Esophagus muscularis mucosa (tissue), 4 donors: ENCODE measurements around the gene YARS1. TPM values are rescaled to one million over a fixed set of nuclear protein-coding genes. Genes with fewer than 3 reads are reported as not detected.
A peak's percentile ranks its signal among the peaks of the same experiment; 100 is the strongest.

ENCODE experiments used
- DNase-seq: peaks from one replicate; pipeline ENCODE4 v3.0.0-alpha.2; 2017; ENCODE audit errors: extremely low spot score
- H3K27ac ChIP-seq, 4 donors: fragments of 200-600 bp; sonication (generic); replicated peaks in 1 of 4; 1 replicate in 3 of 4; 2 replicates in 1 of 4; pipeline ENCODE4 v1.5.1; 2016 to 2019; ENCODE audit warnings: mild to moderate bottlenecking in 1 of 4
- H3K27me3 ChIP-seq, 4 donors: fragments of 200-600 bp; sonication (generic); one replicate each; pipeline versions ENCODE4 v1.5.1 to v1.6.0; 2016 to 2019
- H3K36me3 ChIP-seq, 4 donors: fragments of 200-600 bp; sonication (generic); one replicate each; pipeline ENCODE4 v1.5.1; 2016 to 2019
- H3K4me1 ChIP-seq, 4 donors: fragments of 200-600 bp; sonication (generic); one replicate each; pipeline ENCODE4 v1.5.1; 2016 to 2019
- H3K4me3 ChIP-seq, 4 donors: fragments of 200-600 bp; sonication (generic); 1 replicate in 2 of 4; 2 replicates in 2 of 4; pipeline ENCODE4 v1.5.1; 2016 to 2019; ENCODE audit warnings: mild to moderate bottlenecking in 4 of 4, moderate library complexity in 1 of 4
- H3K9me3 ChIP-seq, 4 donors: fragments of 200-600 bp; sonication (generic); 1 replicate in 3 of 4; 2 replicates in 1 of 4; pipeline ENCODE4 v1.5.1; 2016 to 2019
- EP300 ChIP-seq: sonication (generic); formaldehyde crosslinking; IDR thresholded peaks from one replicate; pipeline ENCODE4 v1.6.1; 2017; ENCODE audit warnings: antibody characterized with exemption
- POLR2A ChIP-seq: fragments of 450-650 bp; IDR thresholded peaks from one replicate; pipeline ENCODE4 v1.6.1; 2017; ENCODE audit warnings: antibody characterized with exemption, moderate library complexity, mild to moderate bottlenecking, low read depth
- POLR2AphosphoS5 ChIP-seq, 2 donors: sonication (generic); formaldehyde crosslinking; IDR thresholded peaks; one replicate each; pipeline ENCODE4 v1.6.1; 2017; ENCODE audit warnings: antibody characterized with exemption in 2 of 2
- WGBS: methylation state at CpG from one replicate; pipeline ENCODE4 v1.1.5; 2018; 5-methylcytosine and 5-hydroxymethylcytosine counted together
- intact Hi-C: fragments of 100-400 bp; cut with DNase I; formaldehyde crosslinking; loops from one replicate; pipeline ENCODE4 v1.15.1; 2023
- total RNA-seq, 4 donors: library from RNA; depleted of rRNA; stranded (reverse); fragments of >200 nt; gene quantifications; one replicate each; pipeline versions ENCODE4 v1.1.0 to v1.2.1, GENCODE V29; 2016
- TF ChIP-seq, protein P1 (sequence below), 3 experiments: fragments of 200-600 bp in 2 of 3; fragments of 450-650 bp in 1 of 3; sonication (generic) in 2 of 3; IDR thresholded peaks; one replicate each; pipeline ENCODE4 v1.5.1; 2017 to 2019; ENCODE audit warnings: antibody characterized with exemption in 3 of 3, mild to moderate bottlenecking in 2 of 3, moderate library complexity in 1 of 3

Gene YARS1
- total RNA-seq, 4 donors from 2014 or later, result 34.1 to 55.7 (median 38.8) TPM

DNA sequence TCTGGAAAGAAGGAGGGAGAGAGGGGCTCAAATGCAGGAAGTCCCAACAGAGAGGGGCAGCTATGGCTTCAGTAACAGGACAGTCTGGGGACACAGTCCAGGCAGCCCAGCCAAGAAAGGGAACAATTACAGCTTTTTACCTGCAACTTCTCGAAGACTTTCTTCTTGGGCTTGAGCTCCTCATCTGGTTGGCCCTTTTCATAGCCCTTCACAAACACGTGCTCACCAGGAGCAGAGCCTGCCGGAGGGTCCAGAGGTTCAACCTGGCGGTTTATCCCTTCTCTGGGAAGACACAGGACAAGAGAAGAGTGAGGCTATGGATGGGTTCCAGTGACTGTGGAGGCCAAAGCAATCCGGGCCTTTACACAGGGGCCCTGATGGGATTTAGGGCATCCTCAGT, 37.9 kb downstream of the YARS1 start:
- Histone ChIP-seq H3K27me3 (no peaks in the 10 kb centered on the region), H3K9me3 (no peaks in the 10 kb centered on the region), H3K27ac (no peak overlapping the region), H3K4me3 (no peak overlapping the region), H3K36me3 (peaks cover 49 to 100% (median 97%) of the 10 kb centered on the region in 4 donors), H3K4me1 (peaks cover 0 to 12% (median 10%) of the 10 kb centered on the region in 4 donors)
- DNase-seq, result no peak
- WGBS, result 90% methylated on average over 2 of the region's 5 CpGs
- no peak for TF ChIP-seq POLR2AphosphoS5 (IDR thresholded peaks at IDR 0.05)
- no peak for TF ChIP-seq EP300
- TF ChIP-seq, protein P1, sequence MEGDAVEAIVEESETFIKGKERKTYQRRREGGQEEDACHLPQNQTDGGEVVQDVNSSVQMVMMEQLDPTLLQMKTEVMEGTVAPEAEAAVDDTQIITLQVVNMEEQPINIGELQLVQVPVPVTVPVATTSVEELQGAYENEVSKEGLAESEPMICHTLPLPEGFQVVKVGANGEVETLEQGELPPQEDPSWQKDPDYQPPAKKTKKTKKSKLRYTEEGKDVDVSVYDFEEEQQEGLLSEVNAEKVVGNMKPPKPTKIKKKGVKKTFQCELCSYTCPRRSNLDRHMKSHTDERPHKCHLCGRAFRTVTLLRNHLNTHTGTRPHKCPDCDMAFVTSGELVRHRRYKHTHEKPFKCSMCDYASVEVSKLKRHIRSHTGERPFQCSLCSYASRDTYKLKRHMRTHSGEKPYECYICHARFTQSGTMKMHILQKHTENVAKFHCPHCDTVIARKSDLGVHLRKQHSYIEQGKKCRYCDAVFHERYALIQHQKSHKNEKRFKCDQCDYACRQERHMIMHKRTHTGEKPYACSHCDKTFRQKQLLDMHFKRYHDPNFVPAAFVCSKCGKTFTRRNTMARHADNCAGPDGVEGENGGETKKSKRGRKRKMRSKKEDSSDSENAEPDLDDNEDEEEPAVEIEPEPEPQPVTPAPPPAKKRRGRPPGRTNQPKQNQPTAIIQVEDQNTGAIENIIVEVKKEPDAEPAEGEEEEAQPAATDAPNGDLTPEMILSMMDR (IDR thresholded peaks at IDR 0.05), result no peak
- TF ChIP-seq POLR2A, result no peak
- intact Hi-C loops, result loop anchor here (10.0 kb wide), 1 partner anchor 264 kb away; no protein-coding TSS in a partner anchor

DNA sequence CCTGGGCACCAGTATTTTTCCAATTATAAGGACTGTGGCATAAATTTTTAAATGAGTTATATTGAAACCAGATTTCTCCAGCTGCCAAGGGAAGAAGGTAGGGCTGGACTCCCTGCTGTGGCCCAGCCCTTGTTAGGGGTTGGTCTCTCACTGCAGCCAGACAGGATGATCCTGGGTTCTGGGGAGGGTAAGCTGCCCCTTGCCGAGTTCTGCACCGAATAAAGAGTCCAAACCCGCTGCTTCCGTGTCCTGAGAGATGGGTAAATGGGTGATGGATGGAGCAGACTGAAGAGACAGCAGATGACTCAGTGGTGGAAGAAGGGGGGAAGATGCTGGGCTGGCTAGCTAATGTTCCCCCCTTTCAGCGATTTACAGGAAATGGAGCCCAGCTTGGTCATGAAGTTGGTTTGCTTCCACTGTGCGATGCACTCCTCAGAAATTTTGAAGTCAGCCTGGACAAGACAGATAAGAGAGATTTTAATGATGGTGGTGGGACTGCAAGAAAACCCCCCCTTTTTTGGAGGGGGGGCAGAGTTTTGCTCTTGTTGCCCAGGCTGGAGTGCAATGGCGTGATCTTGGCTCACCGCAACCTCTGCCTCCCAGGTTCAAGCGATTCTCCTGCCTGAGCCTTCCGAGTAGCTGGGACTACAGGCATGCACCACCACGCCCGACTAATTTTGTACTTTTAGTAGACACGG, 41.4 kb downstream of the YARS1 start:
- TF ChIP-seq EP300 (no peak), POLR2AphosphoS5 (IDR thresholded peaks at IDR 0.05) (no peak), POLR2A (no peak)
- TF ChIP-seq, protein P1 (IDR thresholded peaks at IDR 0.05), result no peak
- Histone ChIP-seq H3K27ac (peak overlapping the region; percentile 20 to 61 (median 34)), H3K36me3 (peaks cover 30 to 85% (median 79%) of the 10 kb centered on the region in 4 donors), H3K9me3 (no peaks in the 10 kb centered on the region), H3K27me3 (no peaks in the 10 kb centered on the region), H3K4me1 (peaks cover 4 to 29% (median 22%) of the 10 kb centered on the region in 4 donors), H3K4me3 (no peak overlapping the region)
- intact Hi-C loops, result loop anchor here (10.0 kb wide), 1 partner anchor 261 kb away; no protein-coding TSS in a partner anchor
- no peak for DNase-seq
- WGBS, result 74% methylated on average over 10 of the region's 13 CpGs

DNA sequence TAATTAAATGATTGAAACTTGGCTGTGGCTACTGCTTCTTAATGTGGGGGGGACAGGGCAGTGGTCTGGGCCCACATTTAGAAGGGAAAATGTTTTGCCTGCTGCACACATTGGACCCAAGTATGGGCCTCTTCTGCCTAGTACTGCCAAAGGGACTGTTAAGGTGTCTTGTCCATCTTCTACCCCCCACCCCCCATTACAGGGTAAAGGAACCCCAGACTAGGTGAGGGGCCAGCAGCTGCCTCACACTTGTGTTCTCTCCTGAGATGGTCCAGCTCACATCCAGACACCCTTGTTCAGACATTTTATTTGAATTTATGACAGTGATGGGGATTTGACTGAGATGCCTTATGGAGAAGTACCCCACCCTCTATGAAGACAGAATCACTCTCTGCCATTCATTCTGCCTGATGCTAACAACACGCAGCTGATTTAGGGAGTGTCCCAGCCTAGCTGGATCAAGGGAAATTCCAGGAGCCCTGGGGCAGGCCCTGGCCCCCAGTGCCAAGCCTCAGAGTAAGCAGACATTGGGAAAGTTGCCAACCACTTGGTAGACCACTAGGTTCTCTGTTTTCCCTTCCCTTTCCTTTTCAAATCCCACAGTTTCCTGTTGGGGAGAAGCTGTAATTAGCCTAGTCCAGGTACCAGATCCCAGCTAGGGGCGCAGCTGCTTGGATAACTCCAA, 42.1 kb downstream of the YARS1 start:
- WGBS, result 49% methylated on average over 2 of the region's 2 CpGs
- TF ChIP-seq POLR2AphosphoS5 (IDR thresholded peaks at IDR 0.05), result no peak
- TF ChIP-seq, protein P1 (IDR thresholded peaks at IDR 0.05), result no peak
- TF ChIP-seq EP300, result no peak
- no peak for TF ChIP-seq POLR2A
- Histone ChIP-seq H3K27me3 (no peaks in the 10 kb centered on the region), H3K4me3 (no peak overlapping the region), H3K27ac (peak overlapping the region; percentile 20 to 61 (median 34)), H3K4me1 (peaks cover 4 to 29% (median 22%) of the 10 kb centered on the region in 4 donors), H3K9me3 (no peaks in the 10 kb centered on the region), H3K36me3 (peaks cover 23 to 85% (median 79%) of the 10 kb centered on the region in 4 donors)
- DNase-seq, result no peak
- intact Hi-C loops, result loop anchor here (10.0 kb wide), 1 partner anchor 260 kb away; no protein-coding TSS in a partner anchor

DNA sequence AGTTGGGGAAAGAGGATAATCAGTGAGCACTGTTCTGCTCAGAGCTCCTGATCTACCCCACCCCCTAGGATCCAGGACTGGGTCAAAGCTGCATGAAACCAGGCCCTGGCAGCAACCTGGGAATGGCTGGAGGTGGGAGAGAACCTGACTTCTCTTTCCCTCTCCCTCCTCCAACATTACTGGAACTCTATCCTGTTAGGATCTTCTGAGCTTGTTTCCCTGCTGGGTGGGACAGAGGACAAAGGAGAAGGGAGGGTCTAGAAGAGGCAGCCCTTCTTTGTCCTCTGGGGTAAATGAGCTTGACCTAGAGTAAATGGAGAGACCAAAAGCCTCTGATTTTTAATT, 42.7 kb downstream of the YARS1 start:
- H3K36me3 ChIP-seq, result peaks cover 17 to 85% (median 79%) of the 10 kb centered on the region in 4 donors
- intact Hi-C loops, result loop anchor here (10.0 kb wide), 1 partner anchor 260 kb away; no protein-coding TSS in a partner anchor

More for the DNA sequence above, 42.7 kb downstream of the YARS1 start:
- Histone ChIP-seq H3K9me3 (no peaks in the 10 kb centered on the region), H3K4me1 (peaks cover 4 to 36% (median 24%) of the 10 kb centered on the region in 4 donors), H3K4me3 (no peak overlapping the region), H3K27me3 (no peaks in the 10 kb centered on the region), H3K27ac (peak overlapping the region in 1 of 4 donors; percentile 61)
- no peak for DNase-seq
- no peak for TF ChIP-seq POLR2AphosphoS5 (IDR thresholded peaks at IDR 0.05)
- TF ChIP-seq, protein P1 (IDR thresholded peaks at IDR 0.05), result no peak
- no peak for TF ChIP-seq EP300
- no peak for TF ChIP-seq POLR2A
